ENCODE measurements around the gene TSPAN16.
A peak's percentile ranks its signal among the peaks of the same experiment; 100 is the strongest.
"Not testable (repeated sequence)": the region's sequence is repeated elsewhere in the genome, so short reads cannot be mapped to it uniquely, and the experiment has no call there.

Gene TSPAN16

GRCh38 chr19:11324079-11324661, 28.2 kb downstream of the TSPAN16 start:
- peak; percentile 64 for DNase-seq (ENCODE audit: low read depth)
- no peak overlapping the region for H3K4me3 ChIP-seq (ENCODE audit: low read depth, low read length)
- TF ChIP-seq CTCF (IDR thresholded peaks at IDR 0.05; ENCODE audit: low read depth, low read length, missing control alignments), result no peak

GRCh38 chr19:11324748-11325389, 28.9 kb downstream of the TSPAN16 start:
- no peak for TF ChIP-seq CTCF (IDR thresholded peaks at IDR 0.05; ENCODE audit: low read depth, low read length, missing control alignments)
- H3K4me3 ChIP-seq (ENCODE audit: low read depth, low read length), result no peak overlapping the region; the same call in 1 of the 2 replicates
- no peak for DNase-seq (ENCODE audit: low read depth)

- DNase-seq (ENCODE audit: low read depth), result no peak
- no peak overlapping the region for H3K4me3 ChIP-seq (ENCODE audit: low read depth, low read length)
- TF ChIP-seq CTCF (IDR thresholded peaks at IDR 0.05; ENCODE audit: low read depth, low read length, missing control alignments), result no peak
Observed at GRCh38 chr19:11325544-11325943, 29.6 kb downstream of the TSPAN16 start.

GRCh38 chr19:11330127-11330526, 34.2 kb downstream of the TSPAN16 start:
- TF ChIP-seq CTCF (IDR thresholded peaks at IDR 0.05; ENCODE audit: low read depth, low read length, missing control alignments), result no peak
- no peak for DNase-seq (ENCODE audit: low read depth)
- H3K4me3 ChIP-seq (ENCODE audit: low read depth, low read length), result no peak overlapping the region

GRCh38 chr19:11331502-11331901, 35.5 kb downstream of the TSPAN16 start:
- TF ChIP-seq CTCF (IDR thresholded peaks at IDR 0.05; ENCODE audit: low read depth, low read length, missing control alignments), result no peak
- H3K4me3 ChIP-seq (ENCODE audit: low read depth, low read length), result no peak overlapping the region
- DNase-seq (ENCODE audit: low read depth), result no peak

- TF ChIP-seq CTCF (IDR thresholded peaks at IDR 0.05; ENCODE audit: low read depth, low read length, missing control alignments), result no peak
- DNase-seq (ENCODE audit: low read depth), result no peak
Observed at GRCh38 chr19:11332822-11333221, 36.9 kb downstream of the TSPAN16 start.

GRCh38 chr19:11333838-11334237, 37.9 kb downstream of the TSPAN16 start:
- not testable (repeated sequence) for DNase-seq (ENCODE audit: low read depth); H3K4me3 ChIP-seq (ENCODE audit: low read depth, low read length)

More at GRCh38 chr19:11332822-11333221, 36.9 kb downstream of the TSPAN16 start:
- no peak overlapping the region for H3K4me3 ChIP-seq (ENCODE audit: low read depth, low read length)
